OCI-LY1 (cell line): ENCODE measurements around the gene LRRC61.

Source experiments
- EZH2 ChIP-seq: fragments of 200-600 bp; sonication (generic), shearing (Covaris generic); IDR thresholded peaks from 2 replicates; pipeline ENCODE4 v1.8.0; 2017; ENCODE audit warnings: borderline replicate concordance, mixed run types, mild to moderate bottlenecking, antibody characterized with exemption, low read length, moderate library complexity, mixed read lengths
- TF ChIP-seq, protein P1 (sequence below): fragments of 200-600 bp; sonication (generic), shearing (Covaris generic); IDR thresholded peaks from 2 replicates; pipeline ENCODE4 v1.5.1; 2017; ENCODE audit warnings: mild to moderate bottlenecking, antibody characterized with exemption, low read length, moderate library complexity, mixed read lengths

DNA sequence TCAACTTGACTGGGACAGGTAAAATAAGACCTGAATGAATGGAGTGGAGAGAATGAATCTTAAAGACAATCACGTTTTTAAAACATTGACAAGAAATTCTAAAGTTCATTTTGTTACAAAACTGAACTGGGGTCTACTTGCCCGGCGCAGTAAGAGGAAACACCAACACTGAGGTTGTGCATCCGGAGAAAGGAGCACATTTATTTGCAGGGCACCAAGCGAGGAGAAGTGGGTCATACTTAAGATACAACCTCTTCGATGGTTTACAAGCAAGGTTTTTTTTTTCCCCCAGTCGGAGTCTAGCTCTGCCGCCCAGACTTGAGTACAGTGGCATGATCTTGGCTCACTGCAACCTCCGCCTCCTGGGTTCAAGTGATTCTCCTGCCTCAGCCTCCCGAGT lies 42.0 kb downstream of the LRRC61 start:
- TF ChIP-seq, protein P1, sequence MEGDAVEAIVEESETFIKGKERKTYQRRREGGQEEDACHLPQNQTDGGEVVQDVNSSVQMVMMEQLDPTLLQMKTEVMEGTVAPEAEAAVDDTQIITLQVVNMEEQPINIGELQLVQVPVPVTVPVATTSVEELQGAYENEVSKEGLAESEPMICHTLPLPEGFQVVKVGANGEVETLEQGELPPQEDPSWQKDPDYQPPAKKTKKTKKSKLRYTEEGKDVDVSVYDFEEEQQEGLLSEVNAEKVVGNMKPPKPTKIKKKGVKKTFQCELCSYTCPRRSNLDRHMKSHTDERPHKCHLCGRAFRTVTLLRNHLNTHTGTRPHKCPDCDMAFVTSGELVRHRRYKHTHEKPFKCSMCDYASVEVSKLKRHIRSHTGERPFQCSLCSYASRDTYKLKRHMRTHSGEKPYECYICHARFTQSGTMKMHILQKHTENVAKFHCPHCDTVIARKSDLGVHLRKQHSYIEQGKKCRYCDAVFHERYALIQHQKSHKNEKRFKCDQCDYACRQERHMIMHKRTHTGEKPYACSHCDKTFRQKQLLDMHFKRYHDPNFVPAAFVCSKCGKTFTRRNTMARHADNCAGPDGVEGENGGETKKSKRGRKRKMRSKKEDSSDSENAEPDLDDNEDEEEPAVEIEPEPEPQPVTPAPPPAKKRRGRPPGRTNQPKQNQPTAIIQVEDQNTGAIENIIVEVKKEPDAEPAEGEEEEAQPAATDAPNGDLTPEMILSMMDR, result no peak
- TF ChIP-seq EZH2, result no peak
